CD4-positive, alpha-beta T cell (primary cell): ENCODE results near the gene SLC1A2. TPM values are rescaled to one million over a fixed set of nuclear protein-coding genes. Genes with fewer than 3 reads are reported as not detected.

Experiments used
- ATAC-seq: fragments of 200-7000 bp; cut with Tn5 transposase; one replicate; pipeline ENCODE4 v1.10.0; 2022; ENCODE audit warnings: mild to moderate bottlenecking; ENCODE audit not compliant: poor library complexity
- CTCF ChIA-PET: fragments of 350-600 bp; sonication (Branson Sonifier 250); formaldehyde crosslinking; loops from one replicate; lab custom pipeline; 2021; ENCODE audit warnings: antibody characterized with exemption, inconsistent platforms; lab: Charles Lee
- POLR2A ChIA-PET: fragments of 350-600 bp; sonication (Branson Sonifier 250); formaldehyde crosslinking; loops from one replicate; lab custom pipeline; 2021; ENCODE audit warnings: antibody characterized with exemption, inconsistent platforms; lab: Charles Lee
- DNase-seq, 14 experiments: peaks; one replicate each; pipeline ENCODE4 v3.0.0-alpha.2; 2013 to 2020; ENCODE audit warnings: mixed read lengths in 2 of 14
- H3K27ac ChIP-seq, 2 donors: one replicate each; pipeline versions ENCODE4 v1.5.1 to v1.7.0; 2013; ENCODE audit warnings: low read length in 2 of 2, low read depth in 1 of 2, mild to moderate bottlenecking in 1 of 2
- H3K27me3 ChIP-seq, 2 experiments: 1 replicate in 1 of 2; 2 replicates in 1 of 2; pipeline versions ENCODE4 v1.6.1 to v1.7.0; 2013; ENCODE audit warnings: low read length in 2 of 2, control low read depth in 1 of 2, mild to moderate bottlenecking in 1 of 2, moderate library complexity in 1 of 2; ENCODE audit not compliant: insufficient read depth in 2 of 2, control insufficient read depth in 1 of 2
- H3K36me3 ChIP-seq: one replicate; pipeline ENCODE4 v1.6.1; 2013; ENCODE audit warnings: low read length, control low read depth; ENCODE audit not compliant: insufficient read depth
- H3K4me1 ChIP-seq: one replicate; pipeline ENCODE4 v1.6.1; 2013; ENCODE audit warnings: low read length, control low read depth; ENCODE audit not compliant: insufficient read depth
- H3K4me3 ChIP-seq: one replicate; pipeline ENCODE4 v1.5.1; 2013; ENCODE audit warnings: mild to moderate bottlenecking, low read length, moderate library complexity
- H3K9me3 ChIP-seq, 2 experiments: 1 replicate in 1 of 2; 2 replicates in 1 of 2; pipeline versions ENCODE4 v1.6.1 to v1.7.0; 2013; ENCODE audit warnings: low read length in 2 of 2, mild to moderate bottlenecking in 2 of 2, control low read depth in 1 of 2, moderate library complexity in 1 of 2; ENCODE audit not compliant: control insufficient read depth in 1 of 2, insufficient read depth in 1 of 2
- H3K27ac Mint-ChIP-seq: one replicate; pipeline ENCODE4 v1.8.0; 2020; ENCODE audit warnings: mixed read lengths
- H3K27me3 Mint-ChIP-seq: one replicate; pipeline ENCODE4 v1.8.0; 2021; ENCODE audit warnings: mixed read lengths
- H3K36me3 Mint-ChIP-seq: one replicate; pipeline ENCODE4 v1.8.0; 2021; ENCODE audit warnings: low read depth, mixed read lengths
- H3K4me1 Mint-ChIP-seq: one replicate; pipeline ENCODE4 v1.8.0; 2021; ENCODE audit warnings: low read depth, mixed read lengths
- H3K4me3 Mint-ChIP-seq: one replicate; pipeline ENCODE4 v1.8.0; 2020; ENCODE audit warnings: mild to moderate bottlenecking, mixed read lengths
- H3K9me3 Mint-ChIP-seq: one replicate; pipeline ENCODE4 v1.8.0; 2020; ENCODE audit warnings: mixed read lengths
- intact Hi-C, 2 experiments: fragments of 100-400 bp; cut with DNase I in 1 of 2; cut with micrococcal nuclease in 1 of 2; formaldehyde crosslinking; loops; one replicate each; pipeline versions ENCODE4 v1.15.1 to v1.9.0; 2023 to 2025; cut with DNase I, micrococcal nuclease
- total RNA-seq, 174 experiments: library from RNA in 2 of 174; stranded (reverse) in 2 of 174; gene quantifications; one replicate each; pipeline ENCODE4 v1.2.3 and lab custom pipeline; 2021 to 2026
- TF ChIP-seq, protein P1 (sequence below): fragments of 200-600 bp; IDR thresholded peaks from one replicate; pipeline ENCODE4 v1.8.0; 2022; ENCODE audit warnings: antibody characterized with exemption, mild to moderate bottlenecking

SLC1A2 gene
- total RNA-seq, 2 experiments from 2014 or later = not detected

DNA sequence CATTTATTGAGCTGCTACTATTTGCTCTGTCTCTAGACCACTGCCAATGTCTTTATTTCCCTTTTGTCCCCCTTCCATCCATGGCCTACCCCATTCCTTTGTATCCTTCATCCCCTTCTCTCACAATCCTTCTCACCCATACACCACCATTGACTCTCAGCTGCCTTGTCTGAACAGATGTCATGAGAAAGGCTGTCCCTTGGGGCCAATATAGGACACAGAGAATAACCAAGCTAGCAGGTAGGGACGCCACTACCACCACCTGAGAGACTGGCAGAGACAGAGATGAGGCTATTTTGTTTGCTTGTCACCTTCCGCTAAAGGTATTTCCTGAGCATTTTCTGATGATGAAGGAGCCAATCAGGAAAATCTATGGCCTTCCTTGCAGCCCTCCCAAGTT, 141.5 kb downstream of the SLC1A2 start:
- H3K27ac ChIP-seq = no peak overlapping the region
- peaks cover 3% of the 10 kb centered on the region for H3K9me3 Mint-ChIP-seq
- H3K27ac Mint-ChIP-seq = no peak overlapping the region
- intact Hi-C loops = no loop called here
- H3K4me1 ChIP-seq = peaks cover 7% of the 10 kb centered on the region
- no peaks in the 10 kb centered on the region for H3K9me3 ChIP-seq
- H3K36me3 Mint-ChIP-seq = no peaks in the 10 kb centered on the region
- ChIA-PET CTCF (no interaction called here), POLR2A (interaction anchor here (0.6 kb wide), 1 partner anchor 55 kb away, joined by 4 read pairs; no protein-coding TSS in a partner anchor)
- H3K4me3 ChIP-seq = no peak overlapping the region
- H3K4me3 Mint-ChIP-seq = no peak overlapping the region
- no peak for ATAC-seq
- H3K36me3 ChIP-seq = no peaks in the 10 kb centered on the region
- TF ChIP-seq, protein P1, sequence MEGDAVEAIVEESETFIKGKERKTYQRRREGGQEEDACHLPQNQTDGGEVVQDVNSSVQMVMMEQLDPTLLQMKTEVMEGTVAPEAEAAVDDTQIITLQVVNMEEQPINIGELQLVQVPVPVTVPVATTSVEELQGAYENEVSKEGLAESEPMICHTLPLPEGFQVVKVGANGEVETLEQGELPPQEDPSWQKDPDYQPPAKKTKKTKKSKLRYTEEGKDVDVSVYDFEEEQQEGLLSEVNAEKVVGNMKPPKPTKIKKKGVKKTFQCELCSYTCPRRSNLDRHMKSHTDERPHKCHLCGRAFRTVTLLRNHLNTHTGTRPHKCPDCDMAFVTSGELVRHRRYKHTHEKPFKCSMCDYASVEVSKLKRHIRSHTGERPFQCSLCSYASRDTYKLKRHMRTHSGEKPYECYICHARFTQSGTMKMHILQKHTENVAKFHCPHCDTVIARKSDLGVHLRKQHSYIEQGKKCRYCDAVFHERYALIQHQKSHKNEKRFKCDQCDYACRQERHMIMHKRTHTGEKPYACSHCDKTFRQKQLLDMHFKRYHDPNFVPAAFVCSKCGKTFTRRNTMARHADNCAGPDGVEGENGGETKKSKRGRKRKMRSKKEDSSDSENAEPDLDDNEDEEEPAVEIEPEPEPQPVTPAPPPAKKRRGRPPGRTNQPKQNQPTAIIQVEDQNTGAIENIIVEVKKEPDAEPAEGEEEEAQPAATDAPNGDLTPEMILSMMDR = no peak
- H3K27me3 Mint-ChIP-seq = no peaks in the 10 kb centered on the region
- H3K4me1 Mint-ChIP-seq = peaks cover 10% of the 10 kb centered on the region
- no peaks in the 10 kb centered on the region for H3K27me3 ChIP-seq
- no peak for DNase-seq

DNA sequence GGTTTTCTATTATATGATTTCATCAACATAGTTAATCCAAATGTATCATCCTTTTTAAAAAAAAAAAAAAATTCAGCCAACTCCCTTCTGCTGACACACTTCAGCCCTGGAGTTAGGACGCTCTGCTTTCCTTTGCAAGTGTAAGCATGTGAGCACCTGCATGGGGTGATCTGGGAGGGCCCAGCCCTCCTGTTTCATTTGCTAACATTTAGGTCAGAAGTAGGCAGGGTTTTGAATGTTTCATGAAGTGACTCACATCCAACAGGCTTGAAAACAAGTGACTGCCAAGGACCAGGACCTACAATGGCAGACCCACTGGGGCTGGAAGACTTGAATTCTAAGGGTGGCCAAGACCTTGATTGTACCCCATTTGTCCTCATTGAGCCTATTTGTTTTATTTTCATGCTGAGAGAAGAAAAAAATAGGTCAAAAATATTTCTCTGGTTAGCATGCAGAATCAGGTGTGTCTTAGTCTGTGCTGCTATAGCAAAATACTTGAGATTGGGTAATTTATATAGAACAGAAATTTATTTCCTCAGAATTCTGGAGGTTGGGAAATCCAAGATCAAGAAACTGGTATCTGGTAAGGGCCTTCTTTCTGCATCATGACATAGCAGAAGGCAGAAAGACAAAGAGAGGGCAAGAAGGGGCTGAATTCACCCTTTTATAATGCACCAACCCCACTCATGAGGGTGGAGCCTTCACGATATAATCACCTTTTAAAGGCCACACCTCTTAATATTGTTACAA, 142.8 kb downstream of the SLC1A2 start:
- Histone ChIP-seq H3K4me3 (no peak overlapping the region), H3K27ac (no peak overlapping the region), H3K4me1 (peaks cover 15% of the 10 kb centered on the region), H3K27me3 (no peaks in the 10 kb centered on the region), H3K9me3 (no peaks in the 10 kb centered on the region), H3K36me3 (no peaks in the 10 kb centered on the region)
- ChIA-PET POLR2A (no interaction called here), CTCF (no interaction called here)
- Mint-ChIP-seq H3K36me3 (no peaks in the 10 kb centered on the region), H3K4me1 (peaks cover 22% of the 10 kb centered on the region), H3K9me3 (peaks cover 3% of the 10 kb centered on the region), H3K4me3 (no peak overlapping the region), H3K27ac (no peak overlapping the region), H3K27me3 (no peaks in the 10 kb centered on the region)
- DNase-seq (peak in 6 of 14 experiments; percentile 4 to 36 (median 24)), ATAC-seq (no peak)
- TF ChIP-seq, protein P1 = no peak
- intact Hi-C loops = no loop called here

DNA sequence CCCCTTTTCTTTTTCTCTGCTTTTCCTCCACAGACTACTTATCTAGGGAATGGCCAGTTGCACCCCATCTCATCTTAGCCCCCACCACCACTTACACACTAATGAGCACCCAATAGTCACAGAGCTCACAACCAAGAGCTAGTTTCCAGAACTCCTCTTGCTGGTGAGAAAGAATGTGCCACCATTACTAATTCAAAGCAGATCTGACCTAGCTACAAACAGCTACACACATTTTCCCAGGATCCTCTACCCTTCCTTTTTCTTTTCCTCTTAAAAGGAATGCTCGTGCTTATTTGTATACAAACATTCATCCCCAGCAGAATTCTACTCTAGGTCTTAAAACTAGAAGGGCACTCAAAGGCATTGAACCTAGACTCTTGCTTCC, 143.6 kb downstream of the SLC1A2 start:
- ATAC-seq (no peak), DNase-seq (no peak)
- intact Hi-C loops = no loop called here
- H3K9me3 ChIP-seq = no peaks in the 10 kb centered on the region
- H3K4me3 Mint-ChIP-seq = no peak overlapping the region
- peaks cover 3% of the 10 kb centered on the region for H3K9me3 Mint-ChIP-seq
- H3K27me3 ChIP-seq = no peaks in the 10 kb centered on the region
- H3K4me3 ChIP-seq = no peak overlapping the region
- TF ChIP-seq, protein P1 = no peak
- no peaks in the 10 kb centered on the region for H3K36me3 ChIP-seq
- ChIA-PET CTCF (no interaction called here), POLR2A (interaction anchor here (1.2 kb wide), 1 partner anchor 40 kb away, joined by 3 read pairs; no protein-coding TSS in a partner anchor)
- no peaks in the 10 kb centered on the region for H3K36me3 Mint-ChIP-seq
- H3K4me1 ChIP-seq = peaks cover 15% of the 10 kb centered on the region
- peaks cover 22% of the 10 kb centered on the region for H3K4me1 Mint-ChIP-seq
- H3K27ac ChIP-seq = no peak overlapping the region
- no peak overlapping the region for H3K27ac Mint-ChIP-seq
- H3K27me3 Mint-ChIP-seq = no peaks in the 10 kb centered on the region
